ENCODE measurements around the gene IFT43. TPM values are rescaled to one million over a fixed set of nuclear protein-coding genes. Genes with fewer than 3 reads are reported as not detected.

IFT43 gene
- total and polyA plus RNA-seq, 8 donors = 23.1 to 51.1 (median 42.0) TPM

GRCh38 chr14:75987201-75987970 lies 1.8 kb downstream of the IFT43 start:
- TF ChIP-seq CTCF (IDR thresholded peaks at IDR 0.05) = no peak
- intact Hi-C loops (cut with DNase I) = no loop called here

GRCh38 chr14:75989134-75989533 lies 3.6 kb downstream of the IFT43 start:
- no peaks in the 10 kb centered on the region for H3K9me3 ChIP-seq
- ATAC-seq (no peak), DNase-seq (peak in 1 of 4 donors; percentile 81)
- no peak for TF ChIP-seq CTCF (IDR thresholded peaks at IDR 0.05)
- no peak overlapping the region for H3K4me3 ChIP-seq
- intact Hi-C loops (cut with DNase I) = no loop called here
- H3K27ac ChIP-seq = peak overlapping the region; percentile 41 to 68
- H3K36me3 ChIP-seq = no peaks in the 10 kb centered on the region
- H3K27me3 ChIP-seq = no peaks in the 10 kb centered on the region
- peaks cover 10 to 36% of the 10 kb centered on the region in 2 donors for H3K4me1 ChIP-seq

More at GRCh38 chr14:75987201-75987970, 1.8 kb downstream of the IFT43 start:
- Histone ChIP-seq H3K4me3 (no peak overlapping the region), H3K9me3 (no peaks in the 10 kb centered on the region), H3K36me3 (no peaks in the 10 kb centered on the region), H3K27ac (no peak overlapping the region), H3K4me1 (peaks cover 10 to 42% of the 10 kb centered on the region in 2 donors), H3K27me3 (no peaks in the 10 kb centered on the region)
- DNase-seq = no peak
- no peak for ATAC-seq

GRCh38 chr14:75990297-75990696 lies 4.7 kb downstream of the IFT43 start:
- ATAC-seq (no peak), DNase-seq (no peak)
- Histone ChIP-seq H3K27ac (no peak overlapping the region), H3K9me3 (no peaks in the 10 kb centered on the region), H3K27me3 (no peaks in the 10 kb centered on the region), H3K36me3 (no peaks in the 10 kb centered on the region), H3K4me1 (peaks cover 9 to 35% of the 10 kb centered on the region in 2 donors), H3K4me3 (no peak overlapping the region)
- intact Hi-C loops (cut with DNase I) = no loop called here
- TF ChIP-seq CTCF (IDR thresholded peaks at IDR 0.05) = no peak

- peaks cover 2 to 24% of the 10 kb centered on the region in 2 donors for H3K4me1 ChIP-seq
- peaks cover 0 to 6% of the 10 kb centered on the region in 2 donors for H3K36me3 ChIP-seq
- TF ChIP-seq CTCF (IDR thresholded peaks at IDR 0.05) = no peak
- DNase-seq = no peak
- intact Hi-C loops (cut with DNase I) = no loop called here
- H3K27ac ChIP-seq = no peak overlapping the region
- ATAC-seq = no peak
- no peaks in the 10 kb centered on the region for H3K27me3 ChIP-seq
- H3K4me3 ChIP-seq = no peak overlapping the region
- no peaks in the 10 kb centered on the region for H3K9me3 ChIP-seq
Observed at GRCh38 chr14:75991753-75992152, 6.2 kb downstream of the IFT43 start.

GRCh38 chr14:75993567-75994041 lies 8.0 kb downstream of the IFT43 start:
- H3K27me3 ChIP-seq = no peaks in the 10 kb centered on the region
- intact Hi-C loops (cut with DNase I) = no loop called here
- no peak overlapping the region for H3K27ac ChIP-seq
- H3K9me3 ChIP-seq = no peaks in the 10 kb centered on the region
- H3K4me3 ChIP-seq = no peak overlapping the region
- no peak for DNase-seq
- TF ChIP-seq CTCF (IDR thresholded peaks at IDR 0.05) = no peak
- ATAC-seq = no peak
- H3K36me3 ChIP-seq = peaks cover 0 to 17% of the 10 kb centered on the region in 2 donors
- peaks cover 0 to 12% of the 10 kb centered on the region in 2 donors for H3K4me1 ChIP-seq

Measured in left lung (tissue), 10 donors.